Panc1 (cell line): ENCODE measurements around the gene NIPBL. TPM values are rescaled to one million over a fixed set of nuclear protein-coding genes. Genes with fewer than 3 reads are reported as not detected.

Experiments used
- ATAC-seq: fragments of 200-7000 bp; cut with Tn5 transposase; 2 replicates; pipeline ENCODE4 v1.9.1; 2020; ENCODE audit warnings: mild to moderate bottlenecking, moderate library complexity
- BruUV-seq: library from RNA; stranded (reverse); fragments of 400-500 nt; replicated peaks from 2 replicates; lab custom pipeline; 2021; lab: Mats Ljungman, UMichigan
- CTCF ChIA-PET: fragments of 300-600 bp; sonication (Branson Sonifier 250); formaldehyde crosslinking; loops from one replicate; lab custom pipeline; 2022; ENCODE audit warnings: antibody characterized with exemption; lab: Charles Lee
- POLR2A ChIA-PET: fragments of 300-600 bp; sonication (Branson Sonifier 250); formaldehyde crosslinking; loops from one replicate; lab custom pipeline; 2022; ENCODE audit warnings: antibody characterized with exemption; lab: Charles Lee
- DNase-seq: peaks from one replicate; pipeline ENCODE4 v3.0.0-alpha.2; 2010; ENCODE audit warnings: low read depth, low spot score
- H3K27ac ChIP-seq: 2 replicates; pipeline ENCODE4 v1.5.1; 2011; ENCODE audit warnings: mild to moderate bottlenecking, low read length, inconsistent platforms
- H3K27me3 ChIP-seq: fragments of 200-500 bp; sonication (Bioruptor generic); 2 replicates; pipeline ENCODE4 v1.6.0; 2014; ENCODE audit warnings: low read length, inconsistent platforms; ENCODE audit not compliant: control insufficient read depth, insufficient read depth
- H3K36me3 ChIP-seq: fragments of 200-500 bp; sonication (Bioruptor generic); 2 replicates; pipeline ENCODE4 v1.5.1; 2014; ENCODE audit warnings: inconsistent platforms, mild to moderate bottlenecking, low read length, moderate library complexity; ENCODE audit not compliant: control insufficient read depth, insufficient read depth
- H3K4me1 ChIP-seq: 2 replicates; pipeline ENCODE4 v1.5.1; 2011; ENCODE audit warnings: inconsistent platforms, mild to moderate bottlenecking, low read length, moderate library complexity; ENCODE audit not compliant: control insufficient read depth, insufficient read depth
- H3K4me3 ChIP-seq, 2 experiments: 2 replicates each; pipeline ENCODE4 v1.5.1; 2011 to 2012; ENCODE audit warnings: low read depth in 2 of 2, low read length in 2 of 2, mild to moderate bottlenecking in 2 of 2, inconsistent platforms in 1 of 2, moderate library complexity in 1 of 2
- H3K9me3 ChIP-seq: fragments of 200-500 bp; sonication (Bioruptor generic); 2 replicates; pipeline ENCODE4 v1.5.1; 2014; ENCODE audit warnings: low read depth, mild to moderate bottlenecking, inconsistent platforms, low read length, moderate library complexity; ENCODE audit not compliant: control insufficient read depth, insufficient read depth
- POLR2AphosphoS5 ChIP-seq: IDR thresholded peaks from 2 replicates; pipeline ENCODE4 v1.6.1; 2012; ENCODE audit warnings: mild to moderate bottlenecking, low read depth, low read length, moderate library complexity
- SIN3A ChIP-seq: IDR thresholded peaks from 2 replicates; pipeline ENCODE4 v1.6.1; 2012; ENCODE audit warnings: low read depth, mild to moderate bottlenecking, low read length, moderate library complexity, borderline replicate concordance; ENCODE audit not compliant: insufficient read depth
- TCF7L2 ChIP-seq: IDR thresholded peaks from 2 replicates; pipeline ENCODE4 v1.6.1; 2011; ENCODE audit warnings: mild to moderate bottlenecking, low read depth, low read length, inconsistent platforms
- in situ Hi-C: cut with HindIII; loops from 2 replicates; pipeline ENCODE4 v1.10.0; 2016; ENCODE audit warnings: low sequenced_read_pairs, low pct_unique_long_range_greater_than_20kb
- intact Hi-C: fragments of 100-400 bp; cut with micrococcal nuclease; formaldehyde crosslinking; loops from one replicate; pipeline ENCODE4 v1.10.0; 2022; ENCODE audit not compliant: unreplicated experiment
- total RNA-seq: library from RNA; stranded (reverse); gene quantifications from one replicate; pipeline ENCODE4 v1.2.1, GENCODE V29; 2021; ENCODE audit not compliant: unreplicated experiment
- TF ChIP-seq, protein P1 (sequence below): fragments of 450-650 bp; IDR thresholded peaks from 2 replicates; pipeline ENCODE4 v1.5.1; 2017; ENCODE audit warnings: mild to moderate bottlenecking
- TF ChIP-seq, protein P2 (sequence below), 2 experiments: IDR thresholded peaks; 2 replicates each; pipeline ENCODE4 v1.6.1; 2011 to 2012; ENCODE audit warnings: low read depth in 2 of 2, control low read depth in 1 of 2, low read length in 1 of 2, mild to moderate bottlenecking in 1 of 2, moderate library complexity in 1 of 2; ENCODE audit not compliant: insufficient read depth in 1 of 2

Gene NIPBL
- total RNA-seq, 1 experiment from 2014 or later = 41.6 TPM

DNA sequence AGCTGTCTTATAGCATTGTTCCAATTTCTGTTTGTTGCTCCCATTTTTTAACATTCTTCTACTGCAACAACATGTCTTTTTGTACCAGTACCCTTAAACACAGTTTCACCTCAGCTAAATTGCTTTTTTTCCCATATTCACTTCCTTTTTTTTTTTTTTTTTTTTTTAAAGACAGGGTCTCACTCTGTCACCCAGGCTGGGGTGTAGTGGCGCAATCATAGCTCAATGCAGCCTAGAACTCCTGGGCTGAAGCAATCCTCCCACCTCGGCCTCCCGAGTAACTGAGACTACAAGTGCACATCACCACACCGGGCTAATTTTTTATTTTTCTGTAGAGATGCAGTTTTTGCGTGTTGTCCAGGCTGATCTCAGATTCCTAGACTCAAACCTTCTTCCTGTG lies 161.3 kb downstream of the NIPBL start:
- Histone ChIP-seq H3K27me3 (no peaks in the 10 kb centered on the region), H3K4me3 (no peak overlapping the region), H3K27ac (no peak overlapping the region), H3K36me3 (peaks cover 17% of the 10 kb centered on the region; the same call in 1 of the 2 replicates), H3K9me3 (no peaks in the 10 kb centered on the region), H3K4me1 (no peaks in the 10 kb centered on the region)
- TF ChIP-seq, protein P1, sequence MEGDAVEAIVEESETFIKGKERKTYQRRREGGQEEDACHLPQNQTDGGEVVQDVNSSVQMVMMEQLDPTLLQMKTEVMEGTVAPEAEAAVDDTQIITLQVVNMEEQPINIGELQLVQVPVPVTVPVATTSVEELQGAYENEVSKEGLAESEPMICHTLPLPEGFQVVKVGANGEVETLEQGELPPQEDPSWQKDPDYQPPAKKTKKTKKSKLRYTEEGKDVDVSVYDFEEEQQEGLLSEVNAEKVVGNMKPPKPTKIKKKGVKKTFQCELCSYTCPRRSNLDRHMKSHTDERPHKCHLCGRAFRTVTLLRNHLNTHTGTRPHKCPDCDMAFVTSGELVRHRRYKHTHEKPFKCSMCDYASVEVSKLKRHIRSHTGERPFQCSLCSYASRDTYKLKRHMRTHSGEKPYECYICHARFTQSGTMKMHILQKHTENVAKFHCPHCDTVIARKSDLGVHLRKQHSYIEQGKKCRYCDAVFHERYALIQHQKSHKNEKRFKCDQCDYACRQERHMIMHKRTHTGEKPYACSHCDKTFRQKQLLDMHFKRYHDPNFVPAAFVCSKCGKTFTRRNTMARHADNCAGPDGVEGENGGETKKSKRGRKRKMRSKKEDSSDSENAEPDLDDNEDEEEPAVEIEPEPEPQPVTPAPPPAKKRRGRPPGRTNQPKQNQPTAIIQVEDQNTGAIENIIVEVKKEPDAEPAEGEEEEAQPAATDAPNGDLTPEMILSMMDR = no peak
- TF ChIP-seq POLR2AphosphoS5 = no peak
- TF ChIP-seq, protein P2, sequence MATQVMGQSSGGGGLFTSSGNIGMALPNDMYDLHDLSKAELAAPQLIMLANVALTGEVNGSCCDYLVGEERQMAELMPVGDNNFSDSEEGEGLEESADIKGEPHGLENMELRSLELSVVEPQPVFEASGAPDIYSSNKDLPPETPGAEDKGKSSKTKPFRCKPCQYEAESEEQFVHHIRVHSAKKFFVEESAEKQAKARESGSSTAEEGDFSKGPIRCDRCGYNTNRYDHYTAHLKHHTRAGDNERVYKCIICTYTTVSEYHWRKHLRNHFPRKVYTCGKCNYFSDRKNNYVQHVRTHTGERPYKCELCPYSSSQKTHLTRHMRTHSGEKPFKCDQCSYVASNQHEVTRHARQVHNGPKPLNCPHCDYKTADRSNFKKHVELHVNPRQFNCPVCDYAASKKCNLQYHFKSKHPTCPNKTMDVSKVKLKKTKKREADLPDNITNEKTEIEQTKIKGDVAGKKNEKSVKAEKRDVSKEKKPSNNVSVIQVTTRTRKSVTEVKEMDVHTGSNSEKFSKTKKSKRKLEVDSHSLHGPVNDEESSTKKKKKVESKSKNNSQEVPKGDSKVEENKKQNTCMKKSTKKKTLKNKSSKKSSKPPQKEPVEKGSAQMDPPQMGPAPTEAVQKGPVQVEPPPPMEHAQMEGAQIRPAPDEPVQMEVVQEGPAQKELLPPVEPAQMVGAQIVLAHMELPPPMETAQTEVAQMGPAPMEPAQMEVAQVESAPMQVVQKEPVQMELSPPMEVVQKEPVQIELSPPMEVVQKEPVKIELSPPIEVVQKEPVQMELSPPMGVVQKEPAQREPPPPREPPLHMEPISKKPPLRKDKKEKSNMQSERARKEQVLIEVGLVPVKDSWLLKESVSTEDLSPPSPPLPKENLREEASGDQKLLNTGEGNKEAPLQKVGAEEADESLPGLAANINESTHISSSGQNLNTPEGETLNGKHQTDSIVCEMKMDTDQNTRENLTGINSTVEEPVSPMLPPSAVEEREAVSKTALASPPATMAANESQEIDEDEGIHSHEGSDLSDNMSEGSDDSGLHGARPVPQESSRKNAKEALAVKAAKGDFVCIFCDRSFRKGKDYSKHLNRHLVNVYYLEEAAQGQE (IDR thresholded peaks at IDR 0.05; ENCODE audit: insufficient read depth in 1 of 2, low read depth in 2 of 2, low read length in 1 of 2) = no peak
- no peak for TF ChIP-seq TCF7L2
- no peak for TF ChIP-seq SIN3A
- intact Hi-C loops = no loop called here
- CTCF ChIA-PET = no interaction called here
- in situ Hi-C loops = no loop called here
- DNase-seq (no peak), ATAC-seq (no peak)
- POLR2A ChIA-PET = interaction anchor here (0.6 kb wide), 1 partner anchor 1094 kb away, joined by 11 read pairs; no protein-coding TSS in a partner anchor
- no TSS peak for BruUV-seq

DNA sequence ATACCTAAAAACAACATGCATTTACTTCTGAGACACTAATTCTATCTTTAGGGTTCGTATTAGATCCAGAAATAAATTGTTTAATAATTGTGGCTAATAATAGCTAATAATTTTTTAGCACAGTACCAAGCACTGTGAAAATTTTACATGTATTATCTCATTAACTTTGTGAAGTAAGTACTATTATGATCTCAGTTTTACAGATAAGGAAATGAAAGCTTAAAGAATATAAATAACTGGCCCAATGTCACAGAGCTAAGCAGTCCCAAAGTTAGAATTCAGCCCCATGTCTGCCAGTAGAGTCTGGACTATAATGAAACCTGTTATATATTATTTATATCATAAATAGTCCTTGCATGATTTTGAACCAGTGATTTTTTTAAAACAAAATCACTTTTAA lies 163.3 kb downstream of the NIPBL start:
- Histone ChIP-seq H3K4me1 (no peaks in the 10 kb centered on the region), H3K27ac (no peak overlapping the region), H3K4me3 (no peak overlapping the region), H3K36me3 (peaks cover 22% of the 10 kb centered on the region), H3K9me3 (no peaks in the 10 kb centered on the region), H3K27me3 (no peaks in the 10 kb centered on the region)
- DNase-seq (no peak), ATAC-seq (no peak)
- intact Hi-C loops = no loop called here
- BruUV-seq = no TSS peak
- ChIA-PET CTCF (interaction anchor here (0.6 kb wide), 1 partner anchor 36 kb away, joined by 4 read pairs; no protein-coding TSS in a partner anchor), POLR2A (no interaction called here)
- in situ Hi-C loops = no loop called here
- TF ChIP-seq, protein P2 (IDR thresholded peaks at IDR 0.05; ENCODE audit: insufficient read depth in 1 of 2, low read depth in 2 of 2, low read length in 1 of 2) = no peak
